HepG2 (cell line): ENCODE measurements around the gene CIART. TPM values are rescaled to one million over a fixed set of nuclear protein-coding genes. Genes with fewer than 3 reads are reported as not detected.

Experiments
- ARID5B ChIP-seq: IDR thresholded peaks from 2 replicates; pipeline ENCODE4 v1.4.0; 2020; ENCODE audit warnings: mild to moderate bottlenecking, missing genetic modification reagents
- ETV6 ChIP-seq: sonication (generic); formaldehyde crosslinking; conservative IDR thresholded peaks from 2 replicates; pipeline ENCODE4 v1.4.0; 2020; ENCODE audit warnings: missing genetic modification reagents
- HMGA1 ChIP-seq: sonication (generic); formaldehyde crosslinking; conservative IDR thresholded peaks from 2 replicates; pipeline ENCODE4 v1.4.0; 2020; ENCODE audit warnings: missing genetic modification reagents
- MEIS2 ChIP-seq: sonication (generic); formaldehyde crosslinking; IDR thresholded peaks from 2 replicates; pipeline ENCODE4 v1.9.0; 2021; ENCODE audit warnings: mild to moderate bottlenecking, missing genetic modification reagents
- RBFOX2 ChIP-seq: fragments of 200-400 bp; formaldehyde crosslinking; IDR thresholded peaks from 2 replicates; pipeline ENCODE4 v1.6.1; 2017; ENCODE audit warnings: low read depth, mild to moderate bottlenecking, low read length
- SAP130 ChIP-seq: IDR thresholded peaks from 2 replicates; pipeline ENCODE4 v1.6.1; 2016; ENCODE audit warnings: low read depth
- TP53 ChIP-seq: sonication (generic); formaldehyde crosslinking; conservative IDR thresholded peaks from 2 replicates; pipeline ENCODE4 v1.4.0; 2020; ENCODE audit warnings: missing genetic modification reagents
- U2AF1 ChIP-seq: fragments of 200-400 bp; formaldehyde crosslinking; optimal IDR thresholded peaks from 2 replicates; pipeline ENCODE3; 2017; ENCODE audit warnings: mild to moderate bottlenecking, low read depth, low read length
- ZBTB21 ChIP-seq: sonication (generic); formaldehyde crosslinking; IDR thresholded peaks from 2 replicates; pipeline ENCODE4 v1.4.0; 2020; ENCODE audit warnings: missing genetic modification reagents
- ZC3H13 ChIP-seq: sonication (generic); formaldehyde crosslinking; IDR thresholded peaks from 2 replicates; pipeline ENCODE4 v1.8.1; 2023; ENCODE audit warnings: mild to moderate bottlenecking, missing genetic modification reagents, moderate library complexity
- ZFAT ChIP-seq: sonication (generic); formaldehyde crosslinking; conservative IDR thresholded peaks from 2 replicates; pipeline ENCODE4 v1.8.1; 2023; ENCODE audit warnings: missing genetic modification reagents, inconsistent platforms
- ZNF235 ChIP-seq: sonication (generic); formaldehyde crosslinking; IDR thresholded peaks from 2 replicates; pipeline ENCODE4 v1.8.1; 2023; ENCODE audit warnings: mild to moderate bottlenecking, missing genetic modification reagents, borderline replicate concordance
- ZNF580 ChIP-seq: IDR thresholded peaks from 2 replicates; pipeline ENCODE4 v1.6.1; 2016; ENCODE audit warnings: low read depth, borderline replicate concordance
- ZNF597 ChIP-seq: sonication (generic); formaldehyde crosslinking; IDR thresholded peaks from 2 replicates; pipeline ENCODE4 v1.5.0; 2020; ENCODE audit warnings: missing genetic modification reagents
- polyA plus RNA-seq, 8 experiments: library from polyadenylated mRNA; depleted of rRNA in 3 of 8; stranded (reverse) in 7 of 8; unstranded in 1 of 8; fragments of >200 nt; fragmentation: Illumina TruSeq in 4 of 8; extraction: Trizol in 4 of 8; gene quantifications; 2 replicates each; pipeline versions ENCODE4 v1.2.1 to v1.2.3, GENCODE V29; 2011 to 2016; ENCODE audit warnings: low read depth in 4 of 8, missing spikeins in 1 of 8, mixed read lengths in 1 of 8; ENCODE audit not compliant: insufficient read depth in 1 of 8
- total RNA-seq, 5 experiments: library from RNA; depleted of rRNA; stranded (reverse); fragments of >200 nt; fragmentation: Illumina TruSeq; extraction: Trizol; gene quantifications; 2 replicates each; pipeline ENCODE4 v1.2.3, GENCODE V29; 2016; ENCODE audit warnings: low read depth in 1 of 5
- TF ChIP-seq, protein P1 (sequence below): sonication (generic); formaldehyde crosslinking; conservative IDR thresholded peaks from 2 replicates; pipeline ENCODE4 v1.8.0; 2022; ENCODE audit warnings: missing genetic modification reagents
- TF ChIP-seq, protein P2 (sequence below): sonication (generic); formaldehyde crosslinking; IDR thresholded peaks from 2 replicates; pipeline ENCODE4 v1.8.1; 2022; ENCODE audit warnings: mild to moderate bottlenecking, missing genetic modification reagents

The CIART gene
- total and polyA plus RNA-seq, 2 of the 13 experiments (the other 11 are each of a cell fraction or from before 2014, with no cell fraction given): 0.58 TPM; not detected in 1

- TF ChIP-seq U2AF1 (no peak), HMGA1 (CRISPR knock-in tag) (no peak), ETV6 (CRISPR knock-in tag) (no peak), MEIS2 (CRISPR knock-in tag) (no peak), ZNF235 (CRISPR knock-in tag) (no peak), ZBTB21 (CRISPR knock-in tag) (no peak), TP53 (CRISPR knock-in tag) (no peak), ZC3H13 (CRISPR knock-in tag) (no peak), RBFOX2 (no peak), SAP130 (CRISPR knock-in tag) (peak; percentile 59; the same call in 1 of the 2 replicates), ARID5B (CRISPR knock-in tag) (0 out of 2 replicates have a peak, but pooled peaks have one; percentile 33), ZNF580 (peak; percentile 16; the same call in 1 of the 2 replicates), ZNF597 (CRISPR knock-in tag) (no peak), ZFAT (CRISPR knock-in tag) (no peak)
- TF ChIP-seq, protein P1, sequence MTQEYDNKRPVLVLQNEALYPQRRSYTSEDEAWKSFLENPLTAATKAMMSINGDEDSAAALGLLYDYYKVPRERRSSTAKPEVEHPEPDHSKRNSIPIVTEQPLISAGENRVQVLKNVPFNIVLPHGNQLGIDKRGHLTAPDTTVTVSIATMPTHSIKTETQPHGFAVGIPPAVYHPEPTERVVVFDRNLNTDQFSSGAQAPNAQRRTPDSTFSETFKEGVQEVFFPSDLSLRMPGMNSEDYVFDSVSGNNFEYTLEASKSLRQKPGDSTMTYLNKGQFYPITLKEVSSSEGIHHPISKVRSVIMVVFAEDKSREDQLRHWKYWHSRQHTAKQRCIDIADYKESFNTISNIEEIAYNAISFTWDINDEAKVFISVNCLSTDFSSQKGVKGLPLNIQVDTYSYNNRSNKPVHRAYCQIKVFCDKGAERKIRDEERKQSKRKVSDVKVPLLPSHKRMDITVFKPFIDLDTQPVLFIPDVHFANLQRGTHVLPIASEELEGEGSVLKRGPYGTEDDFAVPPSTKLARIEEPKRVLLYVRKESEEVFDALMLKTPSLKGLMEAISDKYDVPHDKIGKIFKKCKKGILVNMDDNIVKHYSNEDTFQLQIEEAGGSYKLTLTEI (CRISPR knock-in tag): no peak
- TF ChIP-seq, protein P2, sequence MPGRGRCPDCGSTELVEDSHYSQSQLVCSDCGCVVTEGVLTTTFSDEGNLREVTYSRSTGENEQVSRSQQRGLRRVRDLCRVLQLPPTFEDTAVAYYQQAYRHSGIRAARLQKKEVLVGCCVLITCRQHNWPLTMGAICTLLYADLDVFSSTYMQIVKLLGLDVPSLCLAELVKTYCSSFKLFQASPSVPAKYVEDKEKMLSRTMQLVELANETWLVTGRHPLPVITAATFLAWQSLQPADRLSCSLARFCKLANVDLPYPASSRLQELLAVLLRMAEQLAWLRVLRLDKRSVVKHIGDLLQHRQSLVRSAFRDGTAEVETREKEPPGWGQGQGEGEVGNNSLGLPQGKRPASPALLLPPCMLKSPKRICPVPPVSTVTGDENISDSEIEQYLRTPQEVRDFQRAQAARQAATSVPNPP (CRISPR knock-in tag): no peak
Measured at GRCh38 chr1:150259758-150260669, 22.3 kb upstream of the CIART start (continued).
